Endothelial cell of umbilical vein (primary cell): ENCODE results near the gene C12orf42. TPM values are rescaled to one million over a fixed set of nuclear protein-coding genes. Genes with fewer than 3 reads are reported as not detected.

Source experiments
- BruUV-seq: library from RNA; stranded (reverse); fragments of 400-500 nt; replicated peaks from 2 replicates; lab custom pipeline; 2021; lab: Mats Ljungman, UMichigan
- CTCF ChIA-PET: fragments of 300-600, 350-600 bp; sonication (Branson Sonifier 250); formaldehyde crosslinking; loops from one replicate; lab custom pipeline; 2021; ENCODE audit warnings: antibody characterized with exemption, inconsistent platforms; lab: Charles Lee
- POLR2A ChIA-PET: fragments of 300-600, 350-600 bp; sonication (Branson Sonifier 250); formaldehyde crosslinking; loops from one replicate; lab custom pipeline; 2021; ENCODE audit warnings: antibody characterized with exemption, inconsistent platforms; lab: Charles Lee
- DNase-seq: peaks from one replicate; pipeline ENCODE4 v3.0.0-alpha.2; 2011; ENCODE audit warnings: low read depth, low spot score
- FAIRE-seq: peaks from 2 replicates; lab custom pipeline; 2011; peaks lifted over from hg19 to GRCh38; lab: Jason Lieb, UNC
- H2AFZ ChIP-seq: 2 replicates; pipeline ENCODE4 v1.6.0; 2012; ENCODE audit warnings: low read depth, low read length, control low read depth, inconsistent platforms
- H3K27ac ChIP-seq: 2 replicates; pipeline ENCODE4 v1.5.1; 2011; ENCODE audit warnings: low read depth, mild to moderate bottlenecking, control low read depth, low read length, moderate library complexity; ENCODE audit not compliant: insufficient read depth
- H3K27me3 ChIP-seq, 2 experiments: 2 replicates each; pipeline versions ENCODE4 v1.6.0 to v1.6.1; 2011; ENCODE audit warnings: low read length in 2 of 2, mixed read lengths in 1 of 2; ENCODE audit not compliant: control insufficient read depth in 2 of 2, insufficient read depth in 2 of 2
- H3K36me3 ChIP-seq, 2 experiments: 2 replicates in 1 of 2; 3 replicates in 1 of 2; pipeline ENCODE4 v1.5.1; 2011; ENCODE audit warnings: low read length in 2 of 2, mild to moderate bottlenecking in 1 of 2, moderate library complexity in 1 of 2; ENCODE audit not compliant: control insufficient read depth in 2 of 2, insufficient read depth in 2 of 2; ENCODE audit errors: extremely low read depth in 1 of 2
- H3K4me1 ChIP-seq: 3 replicates; pipeline ENCODE4 v1.5.1; 2011; ENCODE audit warnings: mild to moderate bottlenecking, low read length; ENCODE audit not compliant: control insufficient read depth, insufficient read depth; ENCODE audit errors: extremely low read depth
- H3K4me2 ChIP-seq: 2 replicates; pipeline ENCODE4 v1.6.1; 2011; ENCODE audit warnings: low read length, control low read depth, mixed read lengths; ENCODE audit not compliant: insufficient read depth
- H3K4me3 ChIP-seq, 3 experiments: fragments of 200-600 bp in 1 of 3; sonication (generic), shearing (Covaris generic) in 1 of 3; replicated peaks in 1 of 3; 2 replicates each; pipeline ENCODE4 v1.5.1; 2011 to 2016; ENCODE audit warnings: control low read depth in 3 of 3, low read length in 3 of 3, mild to moderate bottlenecking in 2 of 3, inconsistent platforms in 1 of 3, low read depth in 1 of 3, moderate library complexity in 1 of 3; ENCODE audit not compliant: insufficient read depth in 1 of 3
- H3K79me2 ChIP-seq: 2 replicates; pipeline ENCODE4 v1.6.0; 2012; ENCODE audit warnings: low read length, inconsistent platforms; ENCODE audit not compliant: control insufficient read depth, insufficient read depth
- H3K9ac ChIP-seq: replicated peaks from 2 replicates; pipeline ENCODE3; 2011; ENCODE audit warnings: low read length, control low read depth; ENCODE audit not compliant: insufficient read depth; ENCODE audit errors: extremely low read depth
- H3K9me1 ChIP-seq: replicated peaks from 3 replicates; pipeline ENCODE4 v1.6.0; 2011; ENCODE audit warnings: mild to moderate bottlenecking, low read length; ENCODE audit not compliant: control insufficient read depth, insufficient read depth; ENCODE audit errors: extremely low read depth
- H3K9me3 ChIP-seq: replicated peaks from 2 replicates; pipeline ENCODE4 v1.5.1; 2012; ENCODE audit warnings: low read length, inconsistent platforms; ENCODE audit not compliant: control insufficient read depth, insufficient read depth
- H4K20me1 ChIP-seq: replicated peaks from 2 replicates; pipeline ENCODE3; 2011; ENCODE audit warnings: mild to moderate bottlenecking, low read length; ENCODE audit not compliant: control insufficient read depth, insufficient read depth; ENCODE audit errors: extremely low read depth
- EZH2 ChIP-seq: IDR thresholded peaks from 2 replicates; pipeline ENCODE4 v1.6.1; 2012; ENCODE audit warnings: borderline replicate concordance, low read depth, mild to moderate bottlenecking, moderate library complexity, low read length, inconsistent platforms; ENCODE audit not compliant: severe bottlenecking
- FOS ChIP-seq: IDR thresholded peaks from 2 replicates; pipeline ENCODE4 v1.6.1; 2011; ENCODE audit warnings: mild to moderate bottlenecking, low read length, moderate library complexity, borderline replicate concordance; ENCODE audit not compliant: insufficient read depth
- GATA2 ChIP-seq: IDR thresholded peaks from 2 replicates; pipeline ENCODE4 v1.7.0; 2011; ENCODE audit warnings: low read depth, mild to moderate bottlenecking, moderate library complexity, mixed read lengths, low read length; ENCODE audit not compliant: insufficient read length, insufficient read depth
- JUN ChIP-seq: IDR thresholded peaks from 2 replicates; pipeline ENCODE4 v1.6.1; 2011; ENCODE audit warnings: borderline replicate concordance, low read depth; ENCODE audit not compliant: insufficient read length, insufficient read depth
- MYC ChIP-seq: IDR thresholded peaks from one replicate; pipeline ENCODE4 v1.6.1; 2011; ENCODE audit warnings: mild to moderate bottlenecking, low read depth, low read length
- POLR2A ChIP-seq: IDR thresholded peaks from 2 replicates; pipeline ENCODE4 v1.6.1; 2012; ENCODE audit warnings: low read depth, mild to moderate bottlenecking, control low read depth, low read length
- POLR2AphosphoS5 ChIP-seq: IDR thresholded peaks from 2 replicates; pipeline ENCODE4 v1.6.1; 2012; ENCODE audit warnings: low read depth, mild to moderate bottlenecking, control low read depth, low read length, moderate library complexity; ENCODE audit not compliant: insufficient read depth
- dilution Hi-C: fragments of 300-500 bp; cut with MboI; formaldehyde crosslinking; loops from one replicate; pipeline ENCODE4 v1.15.0; 2019; ENCODE audit warnings: low sequenced_read_pairs; ENCODE audit not compliant: extremely low pct_ligation_motif_present
- intact Hi-C: fragments of 100-400 bp; cut with micrococcal nuclease; formaldehyde crosslinking; loops from one replicate; pipeline ENCODE4 v1.10.0; 2022
- polyA plus RNA-seq, 4 experiments: library from polyadenylated mRNA; depleted of rRNA in 3 of 4; stranded (reverse) in 3 of 4; unstranded in 1 of 4; fragments of >200 nt; gene quantifications; 2 replicates each; pipeline versions ENCODE4 v1.2.1 to v1.2.3, GENCODE V29; 2011 to 2012; ENCODE audit warnings: missing spikeins in 1 of 4
- total RNA-seq: library from RNA; stranded (reverse); gene quantifications from 2 replicates; pipeline ENCODE4 v1.2.3, GENCODE V29; 2021
- TF ChIP-seq, protein P1 (sequence below), 2 donors: IDR thresholded peaks; 1 replicate in 1 of 2; 2 replicates in 1 of 2; pipeline ENCODE4 v1.5.1; 2011; ENCODE audit warnings: low read length in 2 of 2, mild to moderate bottlenecking in 2 of 2, moderate library complexity in 2 of 2, control low read depth in 1 of 2, inconsistent platforms in 1 of 2, low read depth in 1 of 2; ENCODE audit not compliant: insufficient read depth in 1 of 2; ENCODE audit errors: extremely low read depth in 1 of 2
- TF ChIP-seq, protein P2 (sequence below): IDR thresholded peaks from 2 replicates; pipeline ENCODE4 v1.6.1; 2011; ENCODE audit not compliant: insufficient read depth, insufficient read length

C12orf42 gene
- total and polyA plus RNA-seq, 2 donors (not counting 3 experiments of a cell fraction or from before 2014, with no cell fraction given), result not detected

DNA sequence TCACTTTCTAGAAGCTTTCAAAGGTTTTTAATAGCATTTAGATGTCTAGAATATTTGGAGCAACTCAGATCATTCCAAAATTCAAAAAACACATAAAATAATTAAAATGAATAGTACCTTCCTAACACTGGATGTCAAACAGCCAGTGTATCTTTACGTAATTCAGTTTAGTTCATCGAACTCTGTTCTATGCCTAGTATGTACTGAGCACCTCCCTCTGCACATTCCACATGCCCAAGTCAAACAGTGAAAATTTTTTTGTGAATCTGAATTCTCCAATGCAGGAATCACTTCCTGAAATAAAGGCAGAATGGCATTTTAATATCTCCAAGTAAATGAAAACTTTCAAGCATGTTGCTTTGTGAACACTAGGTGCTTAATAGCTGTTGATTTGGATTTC is 192.3 kb downstream of the C12orf42 start:
- Histone ChIP-seq H3K4me3 (no peak overlapping the region), H4K20me1 (no peaks in the 10 kb centered on the region), H3K27me3 (no peaks in the 10 kb centered on the region), H2AFZ (no peak overlapping the region), H3K27ac (no peak overlapping the region), H3K9me3 (peaks cover 4% of the 10 kb centered on the region), H3K9me1 (no peaks in the 10 kb centered on the region), H3K9ac (no peak overlapping the region), H3K79me2 (no peaks in the 10 kb centered on the region), H3K4me1 (no peaks in the 10 kb centered on the region), H3K36me3 (no peaks in the 10 kb centered on the region), H3K4me2 (no peak overlapping the region)
- POLR2A ChIA-PET, result no interaction called here
- TF ChIP-seq, protein P1, sequence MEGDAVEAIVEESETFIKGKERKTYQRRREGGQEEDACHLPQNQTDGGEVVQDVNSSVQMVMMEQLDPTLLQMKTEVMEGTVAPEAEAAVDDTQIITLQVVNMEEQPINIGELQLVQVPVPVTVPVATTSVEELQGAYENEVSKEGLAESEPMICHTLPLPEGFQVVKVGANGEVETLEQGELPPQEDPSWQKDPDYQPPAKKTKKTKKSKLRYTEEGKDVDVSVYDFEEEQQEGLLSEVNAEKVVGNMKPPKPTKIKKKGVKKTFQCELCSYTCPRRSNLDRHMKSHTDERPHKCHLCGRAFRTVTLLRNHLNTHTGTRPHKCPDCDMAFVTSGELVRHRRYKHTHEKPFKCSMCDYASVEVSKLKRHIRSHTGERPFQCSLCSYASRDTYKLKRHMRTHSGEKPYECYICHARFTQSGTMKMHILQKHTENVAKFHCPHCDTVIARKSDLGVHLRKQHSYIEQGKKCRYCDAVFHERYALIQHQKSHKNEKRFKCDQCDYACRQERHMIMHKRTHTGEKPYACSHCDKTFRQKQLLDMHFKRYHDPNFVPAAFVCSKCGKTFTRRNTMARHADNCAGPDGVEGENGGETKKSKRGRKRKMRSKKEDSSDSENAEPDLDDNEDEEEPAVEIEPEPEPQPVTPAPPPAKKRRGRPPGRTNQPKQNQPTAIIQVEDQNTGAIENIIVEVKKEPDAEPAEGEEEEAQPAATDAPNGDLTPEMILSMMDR (IDR thresholded peaks at IDR 0.05; ENCODE audit: extremely low read depth in 1 of 2, insufficient read depth in 1 of 2, low read depth in 1 of 2, low read length in 2 of 2), result no peak
- TF ChIP-seq JUN (no peak), POLR2AphosphoS5 (no peak), MYC (no peak), FOS (no peak), POLR2A (no peak), EZH2 (no peak), GATA2 (no peak)
- TF ChIP-seq, protein P2, sequence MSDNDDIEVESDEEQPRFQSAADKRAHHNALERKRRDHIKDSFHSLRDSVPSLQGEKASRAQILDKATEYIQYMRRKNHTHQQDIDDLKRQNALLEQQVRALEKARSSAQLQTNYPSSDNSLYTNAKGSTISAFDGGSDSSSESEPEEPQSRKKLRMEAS, result no peak
- no TSS peak for BruUV-seq
- FAIRE-seq (no peak), DNase-seq (no peak)
- intact Hi-C loops (no loop called here), dilution Hi-C loops (no loop called here)
- CTCF ChIA-PET, result no interaction called here
